Skin of body (tissue), 2 donors: ENCODE measurements around the gene MYO9A. TPM values are rescaled to one million over a fixed set of nuclear protein-coding genes. Genes with fewer than 3 reads are reported as not detected.

Experiments
- DNase-seq: peaks from one replicate; lab custom pipeline; 2025; lab: John Stamatoyannopoulos, UW
- total RNA-seq: library from RNA; depleted of rRNA; stranded (reverse); fragments of >200 nt; gene quantifications from one replicate; pipeline ENCODE4 v1.2.3, GENCODE V29; 2014

Gene MYO9A
- total RNA-seq, 1 donor from 2014 or later = 73.8 TPM

GRCh38 chr15:71809346-71809745, 308.6 kb downstream of the MYO9A start:
- DNase-seq = no peak

GRCh38 chr15:71808311-71809020, 309.5 kb downstream of the MYO9A start:
- no peak for DNase-seq

GRCh38 chr15:71807691-71808091, 310.3 kb downstream of the MYO9A start:
- no peak for DNase-seq

GRCh38 chr15:71807125-71807629, 310.8 kb downstream of the MYO9A start:
- DNase-seq = no peak

GRCh38 chr15:71806452-71806931, 311.5 kb downstream of the MYO9A start:
- no peak for DNase-seq

- peak; percentile 30 for DNase-seq
Measured at GRCh38 chr15:71804695-71805470, 313.1 kb downstream of the MYO9A start.

- no peak for DNase-seq
Measured at GRCh38 chr15:71804226-71804625, 313.7 kb downstream of the MYO9A start.

- no peak for DNase-seq
Measured at GRCh38 chr15:71802770-71803169, 315.2 kb downstream of the MYO9A start.

GRCh38 chr15:71801935-71802655, 315.9 kb downstream of the MYO9A start:
- no peak for DNase-seq

GRCh38 chr15:71800835-71801745, 316.9 kb downstream of the MYO9A start:
- peak; percentile 94 for DNase-seq

- DNase-seq = no peak
Measured at GRCh38 chr15:71800190-71800589, 317.8 kb downstream of the MYO9A start.

- DNase-seq = no peak
Measured at GRCh38 chr15:71798641-71799040, 319.3 kb downstream of the MYO9A start.

- no peak for DNase-seq
Measured at GRCh38 chr15:71792521-71792920, 325.4 kb downstream of the MYO9A start.

- DNase-seq = no peak
Measured at GRCh38 chr15:71791975-71792374, 326.0 kb downstream of the MYO9A start.

GRCh38 chr15:71790081-71790480, 327.9 kb downstream of the MYO9A start:
- no peak for DNase-seq

- DNase-seq = no peak
Measured at GRCh38 chr15:71789616-71790015, 328.3 kb downstream of the MYO9A start.

GRCh38 chr15:71788646-71789579, 329.0 kb downstream of the MYO9A start:
- no peak for DNase-seq

- no peak for DNase-seq
Measured at GRCh38 chr15:71786673-71787072, 331.3 kb downstream of the MYO9A start.

- DNase-seq = no peak
Measured at GRCh38 chr15:71785996-71786395, 332.0 kb downstream of the MYO9A start.

GRCh38 chr15:71784719-71785118, 333.2 kb downstream of the MYO9A start:
- DNase-seq = no peak
